Uterus (tissue), 2 donors: ENCODE measurements around the gene CIAO2B.

Experiments
- POLR2A ChIP-seq, 2 donors: fragments of 450-650 bp; IDR thresholded peaks; one replicate each; pipeline ENCODE4 v1.6.1; 2016; ENCODE audit warnings: antibody characterized with exemption in 2 of 2, mild to moderate bottlenecking in 1 of 2, moderate library complexity in 1 of 2
- TF ChIP-seq, protein P1 (sequence below), 4 experiments: fragments of 200-600 bp in 2 of 4; fragments of 450-650 bp in 2 of 4; sonication (generic) in 2 of 4; IDR thresholded peaks; one replicate each; pipeline ENCODE4 v1.5.1; 2016 to 2019; ENCODE audit warnings: antibody characterized with exemption in 4 of 4, mild to moderate bottlenecking in 2 of 4, moderate library complexity in 1 of 4

DNA sequence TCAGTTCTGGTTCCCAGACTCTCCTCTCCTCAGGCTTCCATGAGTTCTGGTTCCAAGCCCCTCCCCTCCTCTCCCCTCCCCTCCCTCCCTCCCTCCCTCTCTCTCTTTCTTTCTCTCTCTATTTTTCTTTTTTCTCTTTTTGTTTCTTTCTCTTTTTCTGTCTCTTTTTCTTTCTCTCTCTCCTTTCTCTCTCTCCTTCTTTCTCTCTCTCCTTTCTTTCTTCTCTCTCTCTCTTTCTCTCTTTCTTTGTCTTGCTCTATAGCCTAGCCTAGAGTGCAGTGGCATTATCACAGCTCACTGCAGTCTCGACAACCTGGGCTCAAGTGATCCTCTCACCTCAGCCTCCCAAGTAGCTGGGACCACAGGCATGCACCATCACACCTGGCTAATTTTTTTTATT lies 26.1 kb upstream of the CIAO2B start:
- TF ChIP-seq, protein P1, sequence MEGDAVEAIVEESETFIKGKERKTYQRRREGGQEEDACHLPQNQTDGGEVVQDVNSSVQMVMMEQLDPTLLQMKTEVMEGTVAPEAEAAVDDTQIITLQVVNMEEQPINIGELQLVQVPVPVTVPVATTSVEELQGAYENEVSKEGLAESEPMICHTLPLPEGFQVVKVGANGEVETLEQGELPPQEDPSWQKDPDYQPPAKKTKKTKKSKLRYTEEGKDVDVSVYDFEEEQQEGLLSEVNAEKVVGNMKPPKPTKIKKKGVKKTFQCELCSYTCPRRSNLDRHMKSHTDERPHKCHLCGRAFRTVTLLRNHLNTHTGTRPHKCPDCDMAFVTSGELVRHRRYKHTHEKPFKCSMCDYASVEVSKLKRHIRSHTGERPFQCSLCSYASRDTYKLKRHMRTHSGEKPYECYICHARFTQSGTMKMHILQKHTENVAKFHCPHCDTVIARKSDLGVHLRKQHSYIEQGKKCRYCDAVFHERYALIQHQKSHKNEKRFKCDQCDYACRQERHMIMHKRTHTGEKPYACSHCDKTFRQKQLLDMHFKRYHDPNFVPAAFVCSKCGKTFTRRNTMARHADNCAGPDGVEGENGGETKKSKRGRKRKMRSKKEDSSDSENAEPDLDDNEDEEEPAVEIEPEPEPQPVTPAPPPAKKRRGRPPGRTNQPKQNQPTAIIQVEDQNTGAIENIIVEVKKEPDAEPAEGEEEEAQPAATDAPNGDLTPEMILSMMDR (IDR thresholded peaks at IDR 0.05) = no peak
- no peak for TF ChIP-seq POLR2A (IDR thresholded peaks at IDR 0.05)
